Naive thymus-derived CD4-positive, alpha-beta T cell (primary cell): Measurements from ENCODE around the gene RPS2. TPM values are rescaled to one million over a fixed set of nuclear protein-coding genes. Genes with fewer than 3 reads are reported as not detected.

ENCODE experiments used
- ATAC-seq: fragments of 150-1000 bp; cut with Tn5 transposase; 2 replicates; pipeline ENCODE4 v1.10.0; 2021; ENCODE audit warnings: mild to moderate bottlenecking, moderate library complexity
- CTCF ChIA-PET: fragments of 350-600 bp; sonication (Branson Sonifier 250); formaldehyde crosslinking; loops from one replicate; lab custom pipeline; 2021; ENCODE audit warnings: antibody characterized with exemption; lab: Charles Lee
- POLR2A ChIA-PET: fragments of 350-600 bp; sonication (Branson Sonifier 250); formaldehyde crosslinking; loops from one replicate; lab custom pipeline; 2021; ENCODE audit warnings: antibody characterized with exemption, inconsistent platforms; lab: Charles Lee
- DNase-seq, 9 donors: peaks; one replicate each; pipeline versions ENCODE4 v3.0.0 to v3.0.0-alpha.2; 2020 to 2022; ENCODE audit warnings: mixed read lengths in 1 of 9
- H3K27ac ChIP-seq: one replicate; pipeline ENCODE4 v1.7.0; 2013; ENCODE audit warnings: mild to moderate bottlenecking, low read depth, low read length, moderate library complexity
- H3K27me3 ChIP-seq, 2 donors: one replicate each; pipeline ENCODE4 v1.7.0; 2013; ENCODE audit warnings: low read length in 2 of 2, mild to moderate bottlenecking in 2 of 2, moderate library complexity in 2 of 2; ENCODE audit not compliant: control insufficient read depth in 2 of 2, insufficient read depth in 2 of 2
- H3K36me3 ChIP-seq, 3 experiments: 1 replicate in 2 of 3; 2 replicates in 1 of 3; pipeline ENCODE4 v1.7.0; 2013; ENCODE audit warnings: low read length in 3 of 3, mild to moderate bottlenecking in 3 of 3, moderate library complexity in 1 of 3; ENCODE audit not compliant: insufficient read depth in 3 of 3, control insufficient read depth in 2 of 3
- H3K4me1 ChIP-seq, 2 donors: one replicate each; pipeline ENCODE4 v1.7.0; 2013; ENCODE audit warnings: low read length in 2 of 2, mild to moderate bottlenecking in 2 of 2, moderate library complexity in 1 of 2; ENCODE audit not compliant: control insufficient read depth in 2 of 2, insufficient read depth in 2 of 2
- H3K4me3 ChIP-seq: 2 replicates; pipeline ENCODE4 v1.7.0; 2013; ENCODE audit warnings: mild to moderate bottlenecking, low read length
- H3K9me3 ChIP-seq, 3 experiments: 1 replicate in 2 of 3; 2 replicates in 1 of 3; pipeline ENCODE4 v1.7.0; 2013; ENCODE audit warnings: low read length in 3 of 3; ENCODE audit not compliant: control insufficient read depth in 2 of 3
- H3K27ac Mint-ChIP-seq, 9 donors: one replicate each; pipeline ENCODE4 v1.8.0; 2020 to 2022; ENCODE audit warnings: mixed read lengths in 9 of 9, mild to moderate bottlenecking in 8 of 9, moderate library complexity in 5 of 9, inconsistent platforms in 2 of 9
- H3K27me3 Mint-ChIP-seq, 5 donors: one replicate each; pipeline ENCODE4 v1.8.0; 2021 to 2022; ENCODE audit warnings: mixed read lengths in 5 of 5, mild to moderate bottlenecking in 1 of 5
- H3K36me3 Mint-ChIP-seq, 5 donors: one replicate each; pipeline ENCODE4 v1.8.0; 2020 to 2022; ENCODE audit warnings: mixed read lengths in 5 of 5, mild to moderate bottlenecking in 3 of 5, inconsistent platforms in 1 of 5
- H3K4me1 Mint-ChIP-seq, 7 donors: one replicate each; pipeline ENCODE4 v1.8.0; 2020 to 2022; ENCODE audit warnings: mixed read lengths in 7 of 7, mild to moderate bottlenecking in 3 of 7, inconsistent platforms in 1 of 7
- H3K4me3 Mint-ChIP-seq, 10 donors: one replicate each; pipeline ENCODE4 v1.8.0; 2020 to 2022; ENCODE audit warnings: mild to moderate bottlenecking in 10 of 10, mixed read lengths in 10 of 10, moderate library complexity in 6 of 10, inconsistent platforms in 2 of 10
- H3K9me3 Mint-ChIP-seq, 11 donors: one replicate each; pipeline ENCODE4 v1.8.0; 2020 to 2022; ENCODE audit warnings: mixed read lengths in 11 of 11, mild to moderate bottlenecking in 4 of 11, inconsistent platforms in 1 of 11, moderate library complexity in 1 of 11
- intact Hi-C, 2 donors: fragments of 100-400 bp; cut with micrococcal nuclease; formaldehyde crosslinking; loops; one replicate each; pipeline ENCODE4 v1.15.1; 2023
- polyA plus RNA-seq, 2 donors: library from polyadenylated mRNA; unstranded; fragments of 300-500 nt; fragmentation: Illumina TruSeq; gene quantifications; one replicate each; pipeline ENCODE4 v1.2.3, GENCODE V29; 2021
- total RNA-seq, 6 experiments: library from RNA in 5 of 6; stranded (reverse) in 5 of 6; gene quantifications; 1 replicate in 5 of 6; 2 replicates in 1 of 6; pipeline ENCODE4 v1.2.3 and lab custom pipeline; 2021 to 2026

RPS2 gene
- total and polyA plus RNA-seq, 7 experiments from 2014 or later, result 2,562 to 7,254 (median 3,209) TPM

DNA sequence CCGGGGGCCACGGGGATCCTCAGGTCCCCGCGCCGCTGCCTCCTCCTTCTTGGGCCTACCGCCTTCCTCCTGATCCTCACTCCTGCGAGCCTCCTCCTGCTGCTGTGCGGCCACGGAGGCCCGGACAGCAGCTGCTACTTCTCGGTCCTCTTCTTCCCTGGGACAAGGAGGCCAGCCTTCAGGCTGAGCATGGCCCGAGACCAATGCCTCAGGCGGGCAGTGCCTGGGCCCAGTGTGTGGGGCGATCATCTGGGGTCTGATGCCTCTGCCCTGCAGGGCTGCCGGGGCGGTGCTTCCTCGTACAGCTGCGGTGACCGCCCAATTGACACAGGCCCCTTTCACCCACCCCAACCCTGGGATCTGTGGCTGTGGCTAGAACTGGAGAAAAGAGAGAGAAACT lies 36.4 kb upstream of the RPS2 start:
- Histone ChIP-seq H3K27me3 (no peaks in the 10 kb centered on the region), H3K4me1 (peaks cover 6 to 12% of the 10 kb centered on the region in 2 donors), H3K4me3 (no peak overlapping the region), H3K9me3 (no peaks in the 10 kb centered on the region), H3K27ac (no peak overlapping the region), H3K36me3 (peaks cover 0 to 69% (median 5%) of the 10 kb centered on the region in 3 experiments)
- H3K4me3 Mint-ChIP-seq, result no peak overlapping the region
- H3K9me3 Mint-ChIP-seq, result no peaks in the 10 kb centered on the region
- no peak overlapping the region for H3K27ac Mint-ChIP-seq
- H3K4me1 Mint-ChIP-seq, result peaks cover 4 to 18% (median 6%) of the 10 kb centered on the region in 7 donors
- CTCF ChIA-PET, result no interaction called here
- DNase-seq (no peak), ATAC-seq (no peak)
- intact Hi-C loops, result no loop called here
- peaks cover 0 to 9% (median 6%) of the 10 kb centered on the region in 5 donors for H3K36me3 Mint-ChIP-seq
- H3K27me3 Mint-ChIP-seq, result no peaks in the 10 kb centered on the region
- POLR2A ChIA-PET, result interaction anchor here (1.2 kb wide), 3 partner anchors 10 to 36 kb away, joined by 3 to 8 read pairs (median 4); partner anchors contain the start of gene RPS2

GRCh38 chr16:1999866-2000514 lies 35.4 kb upstream of the RPS2 start:
- ATAC-seq (no peak), DNase-seq (no peak)
- Histone ChIP-seq H3K4me3 (no peak overlapping the region), H3K27me3 (no peaks in the 10 kb centered on the region), H3K9me3 (no peaks in the 10 kb centered on the region), H3K36me3 (peaks cover 0 to 69% (median 5%) of the 10 kb centered on the region in 3 experiments), H3K27ac (no peak overlapping the region), H3K4me1 (peaks cover 6 to 12% of the 10 kb centered on the region in 2 donors)
- ChIA-PET POLR2A (interaction anchor here (1.1 to 1.2 kb wide), 3 partner anchors 9 to 57 kb away, joined by 3 to 8 read pairs (median 3); partner anchors contain the start of gene MSRB1), CTCF (no interaction called here)
- Mint-ChIP-seq H3K9me3 (no peaks in the 10 kb centered on the region), H3K4me3 (no peak overlapping the region), H3K4me1 (peaks cover 0 to 11% (median 0%) of the 10 kb centered on the region in 7 donors), H3K27ac (no peak overlapping the region), H3K36me3 (peaks cover 0 to 10% (median 7%) of the 10 kb centered on the region in 5 donors), H3K27me3 (no peaks in the 10 kb centered on the region)
- intact Hi-C loops, result loop anchor here in 1 of 2 donors (10.0 kb wide), 1 partner anchor 225 kb away; the partner anchor contains the start of gene E4F1

DNA sequence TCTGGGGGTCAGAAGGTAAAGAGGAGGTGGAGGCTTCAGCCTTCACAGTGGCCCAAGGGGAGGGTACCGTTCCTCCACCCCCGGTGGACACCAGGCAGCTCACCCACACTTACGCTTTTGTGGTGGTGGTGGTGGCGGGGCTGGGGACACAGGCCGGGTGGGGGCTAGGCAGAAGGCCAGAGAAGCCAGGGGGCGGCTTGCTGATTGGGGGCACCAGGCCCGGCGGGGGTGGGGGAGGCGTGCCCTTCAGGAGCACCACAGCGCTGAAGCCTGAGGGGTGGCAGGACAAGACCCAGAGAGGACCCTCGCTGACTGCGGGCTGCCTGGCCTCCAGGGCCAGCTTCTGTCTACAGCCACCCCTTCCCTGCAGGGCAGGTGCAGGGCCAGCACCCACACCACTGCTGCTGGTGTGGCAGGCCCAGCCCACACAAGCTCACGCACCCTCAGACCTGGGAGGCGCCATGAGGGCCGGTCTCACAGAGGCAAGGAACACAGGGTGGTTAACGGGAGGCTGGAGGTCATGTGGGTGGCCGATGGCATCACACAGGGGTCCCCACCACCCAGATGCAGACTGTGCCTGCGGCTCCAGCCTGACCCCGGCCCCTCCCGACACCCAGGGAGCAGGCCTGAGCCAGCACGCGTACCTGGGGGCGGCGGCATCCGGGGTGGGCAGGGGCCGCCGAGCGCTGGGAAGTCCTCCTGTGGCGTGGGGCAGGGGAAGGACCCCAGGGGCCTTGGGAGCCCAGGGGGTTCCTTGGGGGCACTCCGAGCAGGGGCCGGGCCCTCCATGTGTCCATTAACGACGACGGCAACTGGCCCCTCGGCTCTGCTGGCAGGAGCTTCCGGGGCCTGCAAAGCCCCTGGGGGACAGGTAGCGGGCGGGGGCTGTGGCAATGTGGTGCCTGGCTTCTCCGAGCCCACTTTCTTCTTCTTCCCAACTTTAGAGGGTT lies 34.5 kb upstream of the RPS2 start:
- H3K36me3 ChIP-seq, result peaks cover 0 to 69% (median 5%) of the 10 kb centered on the region in 3 experiments
- Mint-ChIP-seq H3K36me3 (peaks cover 0 to 10% (median 7%) of the 10 kb centered on the region in 5 donors), H3K9me3 (no peaks in the 10 kb centered on the region), H3K4me3 (no peak overlapping the region), H3K27ac (no peak overlapping the region), H3K27me3 (no peaks in the 10 kb centered on the region), H3K4me1 (peaks cover 0 to 7% (median 0%) of the 10 kb centered on the region in 7 donors)
- POLR2A ChIA-PET, result interaction anchor here (1.0 to 1.1 kb wide), 3 partner anchors 34 to 156 kb away, joined by 3 to 5 read pairs (median 3); partner anchors contain the start of genes MSRB1, RPS2 and TRAF7
- H3K27me3 ChIP-seq, result no peaks in the 10 kb centered on the region
- no peak overlapping the region for H3K27ac ChIP-seq
- peaks cover 3 to 5% of the 10 kb centered on the region in 2 donors for H3K4me1 ChIP-seq
- ATAC-seq, result no peak
- H3K9me3 ChIP-seq, result no peaks in the 10 kb centered on the region
- DNase-seq, result peak in 1 of 9 donors; percentile 5
- no peak overlapping the region for H3K4me3 ChIP-seq
- intact Hi-C loops, result loop anchor here in 1 of 2 donors (10.0 kb wide), 1 partner anchor 226 kb away; the partner anchor contains the start of gene E4F1
- CTCF ChIA-PET, result no interaction called here

DNA sequence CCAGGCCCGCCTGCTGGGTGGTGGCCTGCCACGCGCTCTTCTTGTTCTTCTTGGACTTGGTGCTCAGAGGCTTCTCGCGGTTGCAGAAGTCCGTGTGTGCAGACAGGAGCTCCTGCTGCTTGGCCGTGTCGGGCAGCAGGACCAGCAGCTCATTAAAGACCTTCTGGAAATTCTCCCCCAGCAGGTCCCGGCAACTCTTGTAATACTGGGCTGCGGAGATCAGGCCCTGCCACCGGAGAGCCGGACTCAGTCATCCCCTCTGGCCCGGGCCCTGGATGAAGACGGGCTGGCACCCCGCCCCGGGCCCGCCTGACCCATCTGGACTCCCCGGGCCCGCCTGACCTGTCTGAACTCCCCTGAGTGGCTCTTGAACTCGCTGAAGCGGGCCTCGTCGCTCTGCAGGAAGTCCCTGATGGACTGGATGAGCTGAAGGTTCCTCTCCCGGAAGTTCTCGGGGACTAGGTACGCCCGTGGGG lies 33.8 kb upstream of the RPS2 start:
- Histone ChIP-seq H3K4me1 (no peaks in the 10 kb centered on the region), H3K27me3 (no peaks in the 10 kb centered on the region), H3K27ac (no peak overlapping the region), H3K4me3 (no peak overlapping the region), H3K9me3 (no peaks in the 10 kb centered on the region), H3K36me3 (peaks cover 0 to 67% (median 5%) of the 10 kb centered on the region in 3 experiments)
- Mint-ChIP-seq H3K4me1 (peaks cover 0 to 7% (median 4%) of the 10 kb centered on the region in 7 donors), H3K27me3 (no peaks in the 10 kb centered on the region), H3K36me3 (peaks cover 0 to 10% (median 7%) of the 10 kb centered on the region in 5 donors), H3K4me3 (no peak overlapping the region), H3K9me3 (no peaks in the 10 kb centered on the region), H3K27ac (peak overlapping the region in 1 of 9 donors; percentile 38)
- DNase-seq, result no peak
- CTCF ChIA-PET, result interaction anchor here (0.6 kb wide), 1 partner anchor 10 kb away, joined by 3 read pairs; no protein-coding TSS in a partner anchor
- no peak for ATAC-seq
- POLR2A ChIA-PET, result interaction anchor here (1.0 kb wide), 2 partner anchors 34 to 157 kb away, joined by 3 to 5 read pairs; partner anchors contain the start of genes RPS2 and TRAF7
- intact Hi-C loops, result loop anchor here in 1 of 2 donors (10.0 kb wide), 1 partner anchor 226 kb away; the partner anchor contains the start of gene E4F1

GRCh38 chr16:1997494-1998359 lies 33.1 kb upstream of the RPS2 start:
- ATAC-seq (no peak), DNase-seq (no peak)
- H3K9me3 ChIP-seq, result no peaks in the 10 kb centered on the region
- Mint-ChIP-seq H3K36me3 (peaks cover 0 to 10% (median 7%) of the 10 kb centered on the region in 5 donors), H3K27me3 (no peaks in the 10 kb centered on the region), H3K9me3 (no peaks in the 10 kb centered on the region), H3K27ac (peak overlapping the region in 1 of 9 donors; percentile 14), H3K4me3 (no peak overlapping the region), H3K4me1 (peaks cover 0 to 9% (median 5%) of the 10 kb centered on the region in 7 donors)
- intact Hi-C loops, result loop anchor here in 1 of 2 donors (10.0 kb wide), 1 partner anchor 227 kb away; the partner anchor contains the start of gene E4F1
- H3K4me1 ChIP-seq, result no peaks in the 10 kb centered on the region
- POLR2A ChIA-PET, result interaction anchor here (1.0 kb wide), 1 partner anchor 33 kb away, joined by 3 read pairs; the partner anchor contains the start of gene RPS2
- CTCF ChIA-PET, result interaction anchor here (0.6 kb wide), 1 partner anchor 9 kb away, joined by 3 read pairs; no protein-coding TSS in a partner anchor
- peaks cover 0 to 60% (median 5%) of the 10 kb centered on the region in 3 experiments for H3K36me3 ChIP-seq
- H3K4me3 ChIP-seq, result no peak overlapping the region
- no peak overlapping the region for H3K27ac ChIP-seq
- no peaks in the 10 kb centered on the region for H3K27me3 ChIP-seq
